ENCODE data around the gene DGCR8.
A peak's percentile ranks its signal among the peaks of the same experiment; 100 is the strongest.

The DGCR8 gene

DNA sequence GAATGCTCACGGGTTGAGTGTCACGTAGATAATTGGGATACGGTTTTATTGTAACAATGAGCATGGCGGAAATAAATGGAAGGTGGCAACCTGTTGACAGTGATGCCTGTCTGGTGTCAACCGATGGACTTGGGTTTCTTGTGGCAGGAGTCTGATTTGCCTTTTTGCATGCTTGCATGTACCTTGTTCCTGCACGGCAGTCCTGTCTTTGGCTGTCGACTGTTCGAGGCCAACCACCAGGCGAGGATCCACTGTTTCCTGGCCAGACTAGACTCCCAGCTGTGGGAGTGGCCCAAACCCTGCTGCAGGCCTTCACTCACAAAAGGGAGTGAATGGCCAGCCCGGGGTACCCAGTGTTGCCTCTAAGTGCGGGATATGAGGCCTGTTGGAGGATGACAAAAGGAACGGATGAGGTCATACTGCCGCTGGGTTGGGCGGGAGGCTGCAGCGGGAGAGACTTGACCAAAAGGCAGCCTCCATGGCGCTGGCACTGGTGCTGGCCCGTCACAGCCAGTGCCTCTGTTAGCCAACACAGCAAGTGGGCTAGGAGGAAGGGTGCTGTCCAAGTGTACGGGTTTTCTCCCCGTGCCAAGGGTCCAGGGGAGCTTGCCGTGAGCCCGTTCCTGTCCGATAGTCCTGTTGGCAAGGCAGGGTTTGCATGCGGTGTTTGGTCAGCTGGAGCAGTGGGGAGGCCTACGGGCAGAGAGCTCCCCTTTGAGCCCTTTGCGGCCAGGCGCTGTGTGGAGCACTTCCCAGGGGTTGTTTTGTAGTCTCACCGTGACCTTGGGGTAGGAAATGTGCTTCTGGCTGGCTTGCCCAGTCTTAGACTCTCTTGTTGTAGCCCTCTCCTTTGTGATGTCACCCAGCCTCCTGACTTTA lies 974 bp downstream of the DGCR8 start:
- peak; percentile 63 for DNase-seq (ENCODE audit: low read depth, low spot score)
- H3K4me3 ChIP-seq (ENCODE audit: low read depth, low read length), result peak overlapping the region; percentile 81
- TF ChIP-seq, protein P1, sequence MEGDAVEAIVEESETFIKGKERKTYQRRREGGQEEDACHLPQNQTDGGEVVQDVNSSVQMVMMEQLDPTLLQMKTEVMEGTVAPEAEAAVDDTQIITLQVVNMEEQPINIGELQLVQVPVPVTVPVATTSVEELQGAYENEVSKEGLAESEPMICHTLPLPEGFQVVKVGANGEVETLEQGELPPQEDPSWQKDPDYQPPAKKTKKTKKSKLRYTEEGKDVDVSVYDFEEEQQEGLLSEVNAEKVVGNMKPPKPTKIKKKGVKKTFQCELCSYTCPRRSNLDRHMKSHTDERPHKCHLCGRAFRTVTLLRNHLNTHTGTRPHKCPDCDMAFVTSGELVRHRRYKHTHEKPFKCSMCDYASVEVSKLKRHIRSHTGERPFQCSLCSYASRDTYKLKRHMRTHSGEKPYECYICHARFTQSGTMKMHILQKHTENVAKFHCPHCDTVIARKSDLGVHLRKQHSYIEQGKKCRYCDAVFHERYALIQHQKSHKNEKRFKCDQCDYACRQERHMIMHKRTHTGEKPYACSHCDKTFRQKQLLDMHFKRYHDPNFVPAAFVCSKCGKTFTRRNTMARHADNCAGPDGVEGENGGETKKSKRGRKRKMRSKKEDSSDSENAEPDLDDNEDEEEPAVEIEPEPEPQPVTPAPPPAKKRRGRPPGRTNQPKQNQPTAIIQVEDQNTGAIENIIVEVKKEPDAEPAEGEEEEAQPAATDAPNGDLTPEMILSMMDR (IDR thresholded peaks at IDR 0.05; ENCODE audit: low read depth, low read length), result no peak
- in situ Hi-C loops (cut with HindIII; ENCODE audit: low sequenced_read_pairs), result no loop called here

DNA sequence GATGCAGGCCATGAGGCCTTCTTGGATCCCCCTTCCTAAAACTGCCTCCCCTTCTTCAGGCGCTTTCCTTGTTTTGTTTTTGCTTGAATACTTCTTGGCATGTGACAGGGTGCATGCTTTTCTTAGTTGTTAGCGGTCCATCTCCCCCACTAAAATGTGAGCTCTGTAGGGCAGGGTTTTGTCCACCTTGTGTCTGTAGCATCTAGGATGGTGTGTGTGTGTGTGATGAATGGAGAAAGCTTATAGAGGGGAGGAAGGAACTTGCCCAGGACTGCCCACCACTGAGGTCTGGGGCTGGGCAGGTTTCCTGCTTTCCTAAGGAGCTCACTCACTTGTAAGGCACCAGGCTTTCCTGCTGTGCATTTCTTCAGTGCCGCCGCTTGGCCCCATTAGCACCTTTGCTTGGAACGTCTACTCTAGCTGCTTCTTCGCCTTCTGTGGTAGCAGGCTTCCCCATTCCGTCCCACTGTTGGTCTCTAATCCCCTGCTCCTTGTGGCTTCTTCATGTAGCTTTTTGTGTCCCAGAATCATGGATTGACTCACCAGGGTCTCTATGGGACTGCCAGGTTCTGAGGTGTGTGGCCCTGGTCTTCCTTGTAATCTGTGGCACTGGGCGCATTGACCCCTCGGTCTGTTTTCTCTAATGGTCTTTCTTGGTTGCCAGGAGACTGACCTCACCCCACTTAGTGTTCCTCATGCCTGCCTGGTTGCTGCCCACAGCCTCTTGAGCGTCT lies 3.3 kb downstream of the DGCR8 start:
- no peak overlapping the region for H3K4me3 ChIP-seq (ENCODE audit: low read depth, low read length)
- in situ Hi-C loops (cut with HindIII; ENCODE audit: low sequenced_read_pairs), result no loop called here
- TF ChIP-seq, protein P1 (IDR thresholded peaks at IDR 0.05; ENCODE audit: low read depth, low read length), result no peak
- DNase-seq (ENCODE audit: low read depth, low spot score), result no peak

GRCh38 chr22:20083891-20084546 lies 4.0 kb downstream of the DGCR8 start:
- no peak for DNase-seq (ENCODE audit: low read depth, low spot score)
- TF ChIP-seq, protein P1 (IDR thresholded peaks at IDR 0.05; ENCODE audit: low read depth, low read length), result no peak
- in situ Hi-C loops (cut with HindIII; ENCODE audit: low sequenced_read_pairs), result no loop called here
- H3K4me3 ChIP-seq (ENCODE audit: low read depth, low read length), result no peak overlapping the region

DNA sequence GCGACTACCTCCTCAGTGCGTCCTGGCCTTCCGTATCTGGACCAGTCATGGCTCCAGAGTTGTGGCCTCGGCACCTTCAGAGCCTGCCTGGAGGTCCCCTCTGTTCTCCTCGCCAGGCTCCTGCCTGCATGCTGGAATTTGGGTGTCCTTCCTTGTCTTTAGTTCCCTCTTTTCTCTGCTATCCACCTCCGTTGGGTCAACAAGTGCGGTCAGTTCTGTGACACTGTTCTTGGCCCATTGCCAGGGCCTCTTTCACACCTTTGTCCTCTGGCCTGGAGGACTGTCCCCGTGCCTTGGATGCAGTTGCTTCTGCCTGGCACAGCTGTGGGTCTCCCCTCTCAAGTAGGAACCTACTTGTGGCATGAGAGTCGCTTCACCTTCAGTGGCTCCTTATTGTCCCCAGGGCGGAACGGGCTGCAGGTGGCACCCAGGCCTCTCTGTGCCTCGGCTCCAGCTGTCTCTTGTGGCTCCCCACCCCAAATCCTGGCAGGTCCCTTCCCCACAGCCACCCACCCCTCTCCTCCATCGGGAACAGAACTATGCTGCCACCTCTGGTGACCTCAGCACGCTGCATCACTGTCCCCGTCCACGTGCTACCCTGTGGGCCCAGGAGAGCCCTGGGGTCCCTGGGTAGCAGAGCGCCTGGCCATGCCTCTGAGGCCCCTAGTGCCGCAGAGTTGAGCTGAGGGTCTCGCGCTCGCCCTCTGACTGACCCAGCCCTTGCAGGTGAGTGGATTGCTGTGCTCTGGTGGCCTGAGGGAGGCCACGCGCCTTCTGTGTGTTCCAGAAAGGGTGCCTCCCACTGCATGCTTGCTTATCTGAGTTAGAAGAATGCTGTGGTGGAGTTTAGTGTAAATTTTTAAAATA lies 4.7 kb downstream of the DGCR8 start:
- no peak for DNase-seq (ENCODE audit: low read depth, low spot score)
- in situ Hi-C loops (cut with HindIII; ENCODE audit: low sequenced_read_pairs), result no loop called here
- TF ChIP-seq, protein P1 (IDR thresholded peaks at IDR 0.05; ENCODE audit: low read depth, low read length), result peak; percentile 40
- no peak overlapping the region for H3K4me3 ChIP-seq (ENCODE audit: low read depth, low read length)

DNA sequence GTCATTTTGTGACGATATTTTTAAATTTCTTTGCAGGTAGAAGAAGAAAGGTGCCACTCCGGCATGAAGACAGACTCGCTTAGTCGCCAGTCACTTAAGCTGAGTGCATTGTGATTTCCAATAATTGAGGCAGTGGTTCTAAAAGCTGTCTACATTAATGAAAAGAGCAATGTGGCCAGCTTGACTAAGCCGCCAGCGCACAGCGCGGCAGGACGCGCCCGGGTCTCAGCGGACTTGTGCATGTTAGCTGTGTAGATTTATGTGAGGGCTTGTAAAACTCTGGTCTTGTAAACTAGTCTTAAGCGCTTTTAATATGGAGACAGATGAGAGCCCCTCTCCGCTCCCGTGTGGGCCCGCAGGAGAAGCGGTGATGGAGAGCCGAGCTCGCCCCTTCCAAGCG lies 5.6 kb downstream of the DGCR8 start:
- H3K4me3 ChIP-seq (ENCODE audit: low read depth, low read length), result no peak overlapping the region
- DNase-seq (ENCODE audit: low read depth, low spot score), result no peak
- in situ Hi-C loops (cut with HindIII; ENCODE audit: low sequenced_read_pairs), result no loop called here
- TF ChIP-seq, protein P1 (IDR thresholded peaks at IDR 0.05; ENCODE audit: low read depth, low read length), result no peak

All from astrocyte of the spinal cord (primary cell).